ENCODE data around the gene C12orf42.

Gene C12orf42

GRCh38 chr12:103520686-103521215 lies 25.0 kb upstream of the C12orf42 start:
- TF ChIP-seq POLR2AphosphoS5 (IDR thresholded peaks at IDR 0.05; ENCODE audit: low read depth, low read length) (no peak), FOXP2 (optimal IDR thresholded peaks at IDR 0.05; ENCODE audit: borderline replicate concordance, extremely low read depth, extremely low read length, insufficient read depth) (no peak), REST (IDR thresholded peaks at IDR 0.05; ENCODE audit: insufficient read depth in 1 of 2, low read depth in 2 of 2, low read length in 2 of 2) (no peak), TAF1 (IDR thresholded peaks at IDR 0.05; ENCODE audit: borderline replicate concordance, insufficient read depth, low read length) (no peak), SIN3A (IDR thresholded peaks at IDR 0.05; ENCODE audit: borderline replicate concordance, insufficient read depth, low read length) (no peak)

GRCh38 chr12:103519632-103520031 lies 23.9 kb upstream of the C12orf42 start:
- TF ChIP-seq TAF1 (IDR thresholded peaks at IDR 0.05; ENCODE audit: borderline replicate concordance, insufficient read depth, low read length) (no peak), REST (IDR thresholded peaks at IDR 0.05; ENCODE audit: insufficient read depth in 1 of 2, low read depth in 2 of 2, low read length in 2 of 2) (no peak), POLR2AphosphoS5 (IDR thresholded peaks at IDR 0.05; ENCODE audit: low read depth, low read length) (no peak), SIN3A (IDR thresholded peaks at IDR 0.05; ENCODE audit: borderline replicate concordance, insufficient read depth, low read length) (no peak), FOXP2 (optimal IDR thresholded peaks at IDR 0.05; ENCODE audit: borderline replicate concordance, extremely low read depth, extremely low read length, insufficient read depth) (no peak)

GRCh38 chr12:103518899-103519298 lies 23.1 kb upstream of the C12orf42 start:
- TF ChIP-seq TAF1 (IDR thresholded peaks at IDR 0.05; ENCODE audit: borderline replicate concordance, insufficient read depth, low read length) (no peak), FOXP2 (optimal IDR thresholded peaks at IDR 0.05; ENCODE audit: borderline replicate concordance, extremely low read depth, extremely low read length, insufficient read depth) (no peak), REST (IDR thresholded peaks at IDR 0.05; ENCODE audit: insufficient read depth in 1 of 2, low read depth in 2 of 2, low read length in 2 of 2) (no peak), SIN3A (IDR thresholded peaks at IDR 0.05; ENCODE audit: borderline replicate concordance, insufficient read depth, low read length) (no peak), POLR2AphosphoS5 (IDR thresholded peaks at IDR 0.05; ENCODE audit: low read depth, low read length) (no peak)

- TF ChIP-seq POLR2AphosphoS5 (IDR thresholded peaks at IDR 0.05; ENCODE audit: low read depth, low read length) (no peak), TAF1 (IDR thresholded peaks at IDR 0.05; ENCODE audit: borderline replicate concordance, insufficient read depth, low read length) (no peak), FOXP2 (optimal IDR thresholded peaks at IDR 0.05; ENCODE audit: borderline replicate concordance, extremely low read depth, extremely low read length, insufficient read depth) (no peak), SIN3A (IDR thresholded peaks at IDR 0.05; ENCODE audit: borderline replicate concordance, insufficient read depth, low read length) (no peak), REST (IDR thresholded peaks at IDR 0.05; ENCODE audit: insufficient read depth in 1 of 2, low read depth in 2 of 2, low read length in 2 of 2) (no peak)
Measured at GRCh38 chr12:103517161-103517560, 21.4 kb upstream of the C12orf42 start.

GRCh38 chr12:103515341-103515740 lies 19.6 kb upstream of the C12orf42 start:
- TF ChIP-seq SIN3A (IDR thresholded peaks at IDR 0.05; ENCODE audit: borderline replicate concordance, insufficient read depth, low read length) (no peak), FOXP2 (optimal IDR thresholded peaks at IDR 0.05; ENCODE audit: borderline replicate concordance, extremely low read depth, extremely low read length, insufficient read depth) (no peak), REST (IDR thresholded peaks at IDR 0.05; ENCODE audit: insufficient read depth in 1 of 2, low read depth in 2 of 2, low read length in 2 of 2) (no peak), POLR2AphosphoS5 (IDR thresholded peaks at IDR 0.05; ENCODE audit: low read depth, low read length) (no peak), TAF1 (IDR thresholded peaks at IDR 0.05; ENCODE audit: borderline replicate concordance, insufficient read depth, low read length) (no peak)
